Ureter (tissue), 1 donor: ENCODE measurements around the gene CCNB2. TPM values are rescaled to one million over a fixed set of nuclear protein-coding genes. Genes with fewer than 3 reads are reported as not detected.
A peak's percentile ranks its signal among the peaks of the same experiment; 100 is the strongest.
"Not testable (repeated sequence)": the region's sequence is repeated elsewhere in the genome, so short reads cannot be mapped to it uniquely, and the experiment has no call there.

ENCODE experiments used
- DNase-seq: peaks from one replicate; pipeline ENCODE4 v3.0.0-alpha.2; 2020; ENCODE audit warnings: low spot score
- total RNA-seq: library from RNA; stranded (reverse); gene quantifications from one replicate; pipeline ENCODE4 v1.2.4, GENCODE V29; 2023
- donor health status: DM: yes; HTN: yes; CAD: no.

CCNB2 gene
- 0.49 TPM for total RNA-seq

- peak; percentile 87 for DNase-seq
Observed at GRCh38 chr15:59104912-59105732, at the start of gene CCNB2. TSS of gene CCNB2 (plus strand) at chr15:59105146. CDS start at chr15:59105269, 123 bp downstream.

GRCh38 chr15:59059076-59059597 lies 45.8 kb upstream of the CCNB2 start:
- DNase-seq = no peak

DNA sequence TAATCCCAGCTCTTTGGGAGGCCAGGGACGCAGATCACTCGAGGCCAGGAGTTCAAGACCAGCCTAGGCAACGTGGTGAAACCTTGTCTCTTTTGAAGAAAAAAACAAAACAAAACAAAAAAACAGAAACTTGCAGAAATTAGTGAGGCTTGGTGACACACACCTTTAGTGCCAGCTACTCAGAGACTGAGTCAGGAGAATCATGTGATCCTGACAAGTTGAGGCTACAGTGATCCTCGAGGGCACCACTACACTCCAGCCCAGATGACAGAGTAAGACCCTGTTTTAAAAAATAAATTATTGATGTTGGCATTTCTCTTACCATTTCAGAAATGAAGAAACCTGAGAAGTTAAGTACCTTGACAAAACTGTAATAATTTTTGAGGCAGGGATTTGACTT lies 44.6 kb upstream of the CCNB2 start:
- no peak for DNase-seq

DNA sequence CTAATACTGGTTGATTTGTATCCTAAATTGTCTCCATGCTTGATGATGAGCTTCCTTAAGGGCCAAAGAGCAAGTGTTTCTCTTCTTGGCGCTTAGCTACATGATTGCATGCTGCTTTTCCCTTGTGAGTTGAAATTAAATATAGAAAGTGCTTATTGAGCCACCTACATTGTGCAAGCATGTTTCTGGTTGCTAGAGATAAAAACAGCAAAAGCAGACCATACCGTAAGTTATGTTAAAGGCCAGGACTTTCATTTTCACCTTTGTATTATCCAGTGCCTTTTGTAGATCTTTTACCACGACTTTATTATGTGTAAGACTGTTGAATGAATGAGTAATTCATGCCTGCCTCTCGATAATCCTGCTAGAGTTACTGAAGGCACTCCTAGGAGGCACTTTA lies 41.9 kb upstream of the CCNB2 start:
- no peak for DNase-seq

GRCh38 chr15:59069430-59069829 lies 35.5 kb upstream of the CCNB2 start:
- DNase-seq = no peak

DNA sequence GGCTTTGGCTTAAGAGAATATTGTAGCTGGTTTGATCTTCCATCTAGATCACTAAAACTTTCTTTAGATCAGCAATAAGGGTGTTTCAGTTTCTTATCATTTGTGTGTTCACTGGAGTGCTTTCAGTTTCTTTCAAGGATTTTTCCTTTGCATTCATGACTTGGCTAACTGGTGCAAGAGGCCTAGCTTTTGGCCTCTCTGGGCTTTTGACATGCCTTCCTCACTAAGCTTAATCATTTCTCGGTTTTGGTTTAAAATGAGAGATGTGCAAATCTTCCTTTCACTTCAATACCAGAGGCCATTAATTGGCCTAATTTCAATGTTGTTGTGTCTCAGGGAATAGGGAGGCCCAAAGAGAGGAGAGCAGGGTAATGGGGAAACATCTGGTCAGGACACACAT lies 30.3 kb upstream of the CCNB2 start:
- DNase-seq = no peak

- DNase-seq = no peak
Observed at GRCh38 chr15:59087731-59088130, 17.2 kb upstream of the CCNB2 start.

DNA sequence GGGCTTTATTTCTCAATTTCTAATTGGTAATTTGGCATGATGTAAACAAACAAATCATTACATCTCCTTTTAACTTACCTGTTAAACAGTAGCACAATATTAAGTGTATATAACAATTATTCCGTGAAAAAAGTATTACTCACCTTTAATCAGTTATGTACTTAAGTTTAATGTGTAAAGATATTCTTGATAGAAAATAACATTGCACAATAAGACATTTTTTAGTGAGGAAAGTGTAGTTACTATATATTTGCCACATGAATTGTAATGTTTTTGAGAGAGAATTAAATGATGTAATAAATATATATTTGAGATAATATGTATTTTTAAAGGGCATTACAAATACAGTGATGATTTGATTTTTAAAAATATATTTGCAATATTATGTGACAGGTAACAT lies 10.9 kb upstream of the CCNB2 start:
- no peak for DNase-seq

GRCh38 chr15:59096429-59096828 lies 8.5 kb upstream of the CCNB2 start:
- DNase-seq = no peak

DNA sequence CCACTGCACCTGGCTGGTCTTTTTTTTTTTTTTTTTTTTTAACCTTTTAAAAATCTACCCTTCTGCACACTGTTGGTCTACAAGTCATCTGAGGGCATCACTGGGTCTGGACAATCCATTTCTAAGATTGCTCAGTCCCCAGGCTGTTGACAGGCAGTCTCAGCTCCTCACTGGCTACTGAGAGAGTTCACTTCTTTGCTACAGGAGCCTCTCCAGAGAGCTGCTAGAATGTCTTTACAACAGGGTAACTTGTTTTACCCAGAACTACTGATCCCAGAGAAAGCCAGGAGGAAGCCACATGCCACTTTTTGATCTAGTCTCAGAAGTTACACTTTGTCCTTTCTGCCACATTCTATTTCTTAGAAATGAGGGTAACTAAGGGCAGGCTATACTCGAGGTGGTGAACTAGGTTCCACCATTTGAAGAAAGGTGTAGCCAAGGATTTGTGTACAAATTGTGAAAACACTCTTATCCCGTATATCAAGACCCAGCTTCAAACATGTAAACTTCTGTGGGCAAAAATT lies 5.7 kb upstream of the CCNB2 start:
- no peak for DNase-seq

DNA sequence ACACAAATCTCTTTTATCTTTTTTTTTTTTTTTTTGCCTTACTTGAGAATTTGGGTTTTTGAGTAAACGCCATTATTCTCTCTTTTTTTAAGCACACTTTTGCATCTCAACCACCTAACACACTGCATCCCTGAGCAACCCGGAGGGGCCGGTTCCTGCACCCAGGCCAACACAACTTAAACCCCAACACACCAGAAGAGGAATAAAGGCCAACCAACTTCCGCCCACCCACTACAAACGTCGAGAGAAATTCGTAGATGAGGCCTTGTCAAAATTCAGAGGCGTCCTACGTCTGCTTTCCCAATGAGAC lies 389 bp upstream of the CCNB2 start:
- DNase-seq = no peak

- no peak for DNase-seq
Observed at GRCh38 chr15:59105854-59106253, 908 bp downstream of the CCNB2 start.

DNA sequence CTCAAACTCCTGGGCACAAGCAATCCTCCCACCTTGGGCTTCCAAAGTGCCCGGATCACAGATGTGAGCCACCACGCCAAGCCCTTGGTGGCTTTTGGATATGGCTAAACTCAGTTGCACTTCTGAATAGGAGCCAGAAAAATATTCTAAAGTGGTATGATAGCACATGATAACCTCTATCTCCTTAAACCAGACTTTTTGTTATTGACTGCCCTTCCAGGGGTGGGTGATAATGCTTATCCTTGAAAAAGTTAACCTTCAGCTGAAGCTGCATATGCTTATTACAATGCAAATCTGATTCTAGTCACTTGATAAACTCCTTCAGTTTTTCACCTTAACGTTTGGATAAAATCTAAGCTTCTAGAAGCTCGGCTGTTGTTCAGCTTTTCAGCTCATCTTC lies 6.3 kb downstream of the CCNB2 start:
- DNase-seq = no peak

- DNase-seq = no peak
Observed at GRCh38 chr15:59115047-59115446, 10.1 kb downstream of the CCNB2 start.

DNA sequence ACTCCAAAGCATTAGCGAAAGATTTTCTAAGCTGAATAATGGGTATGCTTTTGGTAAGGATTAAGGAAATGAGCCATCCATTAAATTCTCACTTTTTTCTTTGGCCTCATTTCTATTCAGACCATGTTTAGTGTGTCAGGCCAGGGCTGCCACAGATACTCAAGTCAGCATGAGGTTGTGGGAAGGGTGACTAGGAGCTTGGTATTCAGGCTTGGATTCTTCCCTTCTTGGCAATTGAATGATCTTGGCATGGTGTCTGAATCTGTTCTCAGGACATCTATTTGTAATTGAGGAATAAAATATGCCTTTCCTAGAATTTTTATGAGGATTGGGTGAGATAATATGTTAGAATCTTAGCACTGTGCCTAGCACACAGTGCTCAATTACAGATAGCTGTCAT lies 11.2 kb downstream of the CCNB2 start:
- no peak for DNase-seq

GRCh38 chr15:59116771-59117170 lies 11.8 kb downstream of the CCNB2 start:
- no peak for DNase-seq

GRCh38 chr15:59119625-59120024 lies 14.7 kb downstream of the CCNB2 start:
- DNase-seq = no peak

DNA sequence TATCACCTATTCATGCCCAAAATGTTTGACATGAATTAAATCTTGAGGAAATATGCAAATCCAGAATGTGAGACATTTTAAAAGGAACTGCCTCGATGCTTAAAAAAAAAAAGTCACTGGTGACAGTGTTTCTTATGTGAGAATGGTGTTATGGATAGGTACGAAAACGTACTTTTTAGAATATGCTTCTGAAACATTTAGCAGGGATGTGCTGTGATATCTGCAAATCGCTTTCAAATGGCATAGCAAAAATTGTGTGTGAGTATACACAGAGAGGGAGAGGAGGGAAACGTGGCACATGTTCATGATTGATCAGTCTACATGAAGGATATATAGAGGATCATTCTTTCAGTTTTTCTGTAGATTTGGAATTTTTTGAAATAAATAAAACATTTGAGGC lies 16.0 kb downstream of the CCNB2 start:
- DNase-seq = no peak

- no peak for DNase-seq
Observed at GRCh38 chr15:59124261-59124660, 19.3 kb downstream of the CCNB2 start.

DNA sequence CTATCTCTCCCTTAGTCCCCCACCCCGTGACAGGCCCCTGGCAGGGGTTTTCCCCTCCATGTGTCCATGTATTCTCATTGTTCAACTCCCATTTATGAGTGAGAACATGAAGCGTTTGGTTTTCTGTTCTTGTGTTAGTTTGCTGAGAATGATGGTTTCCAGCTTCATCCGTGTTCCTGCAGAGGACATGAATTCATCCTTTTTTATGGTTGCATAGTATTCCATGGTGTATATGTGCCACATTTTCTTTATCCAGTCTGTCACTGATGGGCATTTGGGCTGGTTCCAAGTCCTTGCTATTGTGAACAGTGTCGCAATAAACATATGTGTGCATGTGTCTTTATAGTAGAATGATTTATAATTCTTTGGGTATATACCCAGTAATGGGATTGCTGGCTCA lies 20.7 kb downstream of the CCNB2 start:
- DNase-seq = not testable (repeated sequence)

- DNase-seq = not testable (repeated sequence)
Observed at GRCh38 chr15:59127255-59127654, 22.3 kb downstream of the CCNB2 start.

GRCh38 chr15:59131456-59131855 lies 26.5 kb downstream of the CCNB2 start:
- DNase-seq = no peak

GRCh38 chr15:59131969-59132562 lies 27.1 kb downstream of the CCNB2 start:
- DNase-seq = no peak
